ENCODE measurements around the gene PHF23. TPM values are rescaled to one million over a fixed set of nuclear protein-coding genes. Genes with fewer than 3 reads are reported as not detected.
"Not testable (repeated sequence)": the region's sequence is repeated elsewhere in the genome, so short reads cannot be mapped to it uniquely, and the experiment has no call there.

Gene PHF23
- total RNA-seq, 1 donor from 2014 or later: 47.4 TPM

GRCh38 chr17:7259555-7259889, 20.3 kb upstream of the PHF23 start:
- DNase-seq (ENCODE audit: low spot score): no peak

- no peak for DNase-seq (ENCODE audit: low spot score)
Observed at GRCh38 chr17:7258731-7259554, 19.7 kb upstream of the PHF23 start.

GRCh38 chr17:7256766-7257456, 17.7 kb upstream of the PHF23 start:
- no peak for DNase-seq (ENCODE audit: low spot score)

DNA sequence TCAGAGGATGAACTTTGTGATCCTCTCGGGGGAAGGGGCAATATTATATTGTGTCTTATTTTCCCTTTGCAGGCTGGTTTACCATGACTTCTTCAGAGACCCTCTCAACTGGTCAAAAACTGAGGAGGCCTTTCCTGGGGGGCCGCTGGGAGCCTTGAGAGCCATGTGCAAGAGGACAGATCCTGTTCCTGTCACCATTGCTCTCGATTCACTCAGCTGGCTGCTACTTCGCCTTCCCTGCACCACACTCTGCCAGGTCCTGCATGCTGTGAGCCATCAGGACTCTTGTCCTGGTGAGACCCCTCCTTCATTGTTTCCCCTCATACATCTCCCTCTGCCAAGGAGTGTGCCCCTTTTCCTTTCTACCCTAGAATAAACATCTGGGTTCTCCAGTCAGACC, 15.3 kb upstream of the PHF23 start:
- no peak for DNase-seq (ENCODE audit: low spot score)

DNA sequence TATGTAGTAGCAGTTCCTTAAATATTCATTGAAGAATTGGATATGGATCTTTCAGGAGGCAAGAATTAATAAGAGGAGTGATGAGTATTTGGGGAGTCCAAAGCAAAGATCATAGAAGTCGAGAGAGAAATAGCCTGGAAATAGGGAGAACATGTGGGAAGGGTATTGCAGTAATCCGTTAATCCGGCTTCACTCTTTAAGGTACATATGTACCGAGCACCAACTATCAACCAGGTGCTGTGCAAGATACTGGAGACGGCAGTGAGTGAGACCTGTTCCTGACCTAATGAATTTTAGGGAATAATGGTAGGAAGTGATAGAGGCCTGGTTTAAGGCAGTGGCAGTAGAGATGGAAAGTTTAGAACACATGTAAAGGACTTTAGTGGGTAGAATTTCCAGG, 13.8 kb upstream of the PHF23 start:
- DNase-seq (ENCODE audit: low spot score): no peak

- DNase-seq (ENCODE audit: low spot score): peak; percentile 97
Observed at GRCh38 chr17:7252176-7253043, 13.2 kb upstream of the PHF23 start, which contains the start of gene ELP5. ELP5 (plus strand) TSS chr17:7252215; CDS start chr17:7252551, 336 bp downstream.

DNA sequence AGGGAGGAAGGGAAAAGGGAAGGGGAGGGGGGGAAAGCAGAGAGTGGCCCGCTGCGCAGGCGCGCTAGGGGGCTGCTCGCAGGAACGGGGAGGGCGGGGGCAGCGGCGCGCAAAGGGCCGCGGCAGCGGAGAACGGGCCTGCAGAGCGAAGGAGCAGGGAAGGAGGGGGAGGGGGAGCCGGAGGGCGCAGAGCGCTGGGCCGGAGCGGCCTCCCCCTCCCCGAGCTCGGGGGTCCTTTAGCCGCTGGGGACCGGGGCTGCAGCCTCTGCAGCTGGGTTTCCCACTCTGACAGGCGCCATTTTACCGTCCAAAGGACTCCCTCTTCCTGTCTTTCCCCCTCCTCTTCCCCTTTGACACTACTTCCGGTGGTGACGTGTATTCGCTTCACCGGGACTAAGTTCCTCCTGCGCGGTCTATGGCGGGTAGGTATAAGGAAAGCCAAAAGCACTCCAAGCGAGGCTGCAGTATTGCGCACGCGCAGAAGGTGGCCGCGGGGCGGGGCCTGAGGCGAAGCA, 12.5 kb upstream of the PHF23 start, which contains the start of gene CTDNEP1:
Gene CTDNEP1, minus strand, starts transcription at position 74 of the 515 bp plus-strand sequence. CDS start 438 bp downstream, outside the sequence.
- peak; percentile 100 for DNase-seq (ENCODE audit: low spot score)

DNA sequence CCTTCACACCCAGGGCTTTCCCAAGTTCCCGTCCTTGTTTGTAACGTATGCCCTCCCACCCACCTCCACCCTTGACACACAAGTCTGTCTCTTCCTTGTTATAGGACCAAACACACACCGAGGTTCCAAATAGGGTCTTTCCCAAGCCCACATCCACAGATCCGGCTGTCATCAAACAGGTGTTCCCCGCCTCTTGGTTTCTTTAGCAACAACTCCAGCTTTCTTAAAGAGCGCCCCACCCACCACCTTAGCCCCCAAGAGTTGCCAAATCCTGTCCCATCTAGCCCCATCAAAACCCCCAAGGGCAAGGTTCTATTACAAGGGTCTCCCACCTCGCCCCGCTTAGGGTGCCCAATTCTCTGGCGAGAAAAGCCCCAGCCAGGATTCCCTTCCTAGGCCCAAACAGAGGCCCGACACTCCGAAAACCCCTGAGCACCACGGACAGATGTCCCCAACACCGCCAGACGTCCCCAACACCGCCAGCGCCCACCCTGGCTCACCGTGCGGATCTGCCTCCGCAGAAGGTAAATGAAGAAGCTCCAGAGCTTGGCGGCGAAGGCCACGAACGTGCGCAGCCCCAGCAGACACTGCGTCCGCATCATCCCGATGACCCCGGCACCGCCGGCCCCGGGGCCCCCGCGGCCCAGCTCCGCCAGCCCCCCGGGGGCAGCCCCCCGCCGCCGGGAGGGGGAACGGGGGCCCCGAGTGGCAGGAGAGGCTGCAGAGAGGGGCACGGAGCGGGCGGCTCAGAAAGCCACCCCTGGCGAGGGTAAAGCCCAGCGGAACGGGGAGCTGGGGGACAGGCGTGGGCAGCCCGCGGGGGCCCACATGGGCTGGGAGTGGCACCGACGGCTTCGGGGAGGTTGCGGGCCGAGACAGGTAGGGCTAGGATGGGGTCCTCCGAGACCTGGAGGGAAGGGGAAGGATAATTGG, 11.7 kb upstream of the PHF23 start:
- no peak for DNase-seq (ENCODE audit: low spot score)

DNA sequence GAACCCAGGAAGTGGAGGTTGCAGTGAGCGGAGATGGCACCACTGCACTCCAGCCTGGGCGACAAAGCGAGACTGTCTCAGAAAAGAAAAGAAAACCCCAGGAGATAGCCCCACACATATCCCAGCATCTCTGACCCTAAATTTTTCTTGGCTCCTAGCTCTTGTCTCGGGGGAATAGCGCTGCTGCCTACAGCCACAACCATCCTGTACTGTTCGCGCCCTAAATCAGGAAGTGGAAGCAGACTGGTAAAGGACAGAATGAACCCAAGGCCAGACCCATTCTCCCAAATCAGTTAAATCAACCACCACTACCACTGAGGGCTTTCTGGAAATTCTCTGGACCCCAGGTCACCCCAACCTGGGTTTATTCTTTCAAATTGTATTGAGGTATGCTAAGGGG, 10.6 kb upstream of the PHF23 start:
- DNase-seq (ENCODE audit: low spot score): no peak

DNA sequence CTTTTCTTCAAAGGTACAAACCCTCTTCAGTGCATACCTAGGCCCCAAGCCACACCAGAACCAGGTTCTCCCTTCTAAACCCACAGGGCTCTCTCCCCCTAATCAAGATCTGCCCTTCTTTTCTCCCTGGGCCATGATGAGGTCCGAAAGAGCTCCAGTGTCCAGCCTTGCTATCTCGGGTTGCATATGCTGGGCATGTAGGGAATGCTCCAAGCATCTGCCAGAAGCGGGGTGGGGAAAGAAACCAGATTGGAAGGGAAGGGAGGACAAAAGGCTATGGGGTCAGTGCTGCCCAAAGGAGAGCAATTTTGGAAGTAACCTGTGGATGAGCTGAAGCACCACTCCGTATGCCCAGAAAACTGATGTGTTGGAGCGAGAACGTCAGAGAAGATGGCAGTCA, 10.0 kb upstream of the PHF23 start:
- DNase-seq (ENCODE audit: low spot score): no peak

DNA sequence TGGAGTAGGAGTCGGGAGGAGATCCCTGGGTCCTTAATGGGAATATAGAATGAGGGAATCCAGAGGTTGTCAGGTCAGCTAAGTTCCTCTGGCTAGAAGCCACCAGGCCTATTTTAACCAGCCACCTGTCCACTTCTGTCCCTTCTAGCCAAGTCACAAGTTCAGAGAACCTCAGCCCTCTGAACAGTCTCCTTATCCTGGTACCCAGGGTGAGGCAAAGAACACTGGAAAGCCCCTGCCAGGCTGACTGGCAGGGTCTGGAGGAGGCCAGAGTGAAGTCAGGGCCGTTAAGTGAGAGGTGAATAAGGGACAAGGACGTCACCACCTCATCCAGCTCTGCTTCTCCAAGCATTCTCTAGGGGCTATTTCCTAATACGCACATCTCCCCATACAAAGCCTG, 9.5 kb upstream of the PHF23 start:
- no peak for DNase-seq (ENCODE audit: low spot score)

- no peak for DNase-seq (ENCODE audit: low spot score)
Observed at GRCh38 chr17:7246779-7247178, 7.5 kb upstream of the PHF23 start.

- DNase-seq (ENCODE audit: low spot score): not testable (repeated sequence)
Observed at GRCh38 chr17:7243838-7244237, 4.6 kb upstream of the PHF23 start.

- DNase-seq (ENCODE audit: low spot score): no peak
Observed at GRCh38 chr17:7243453-7243729, 4.1 kb upstream of the PHF23 start.

GRCh38 chr17:7242717-7243452, 3.6 kb upstream of the PHF23 start:
- DNase-seq (ENCODE audit: low spot score): peak; percentile 98

GRCh38 chr17:7241783-7242716, 2.8 kb upstream of the PHF23 start, which contains the start of gene GABARAP:
GABARAP (minus strand) TSS chr17:7242449; CDS start chr17:7242330, 119 bp downstream.
- peak; percentile 97 for DNase-seq (ENCODE audit: low spot score)

GRCh38 chr17:7241090-7241733, 2.0 kb upstream of the PHF23 start:
- DNase-seq (ENCODE audit: low spot score): no peak

- DNase-seq (ENCODE audit: low spot score): no peak
Observed at GRCh38 chr17:7240375-7240774, 1.1 kb upstream of the PHF23 start.

Data from mesenteric fat pad (tissue), 1 donor.